GM19463 (cell line): Measurements from ENCODE around the gene LASP1NB.

Experiments
- ATAC-seq: cut with Tn5 transposase; IDR thresholded peaks from one replicate; pipeline ENCODE4 v1.9.1; 2021; ENCODE audit warnings: mild to moderate bottlenecking, moderate library complexity; ENCODE audit not compliant: unreplicated experiment

Gene LASP1NB

DNA sequence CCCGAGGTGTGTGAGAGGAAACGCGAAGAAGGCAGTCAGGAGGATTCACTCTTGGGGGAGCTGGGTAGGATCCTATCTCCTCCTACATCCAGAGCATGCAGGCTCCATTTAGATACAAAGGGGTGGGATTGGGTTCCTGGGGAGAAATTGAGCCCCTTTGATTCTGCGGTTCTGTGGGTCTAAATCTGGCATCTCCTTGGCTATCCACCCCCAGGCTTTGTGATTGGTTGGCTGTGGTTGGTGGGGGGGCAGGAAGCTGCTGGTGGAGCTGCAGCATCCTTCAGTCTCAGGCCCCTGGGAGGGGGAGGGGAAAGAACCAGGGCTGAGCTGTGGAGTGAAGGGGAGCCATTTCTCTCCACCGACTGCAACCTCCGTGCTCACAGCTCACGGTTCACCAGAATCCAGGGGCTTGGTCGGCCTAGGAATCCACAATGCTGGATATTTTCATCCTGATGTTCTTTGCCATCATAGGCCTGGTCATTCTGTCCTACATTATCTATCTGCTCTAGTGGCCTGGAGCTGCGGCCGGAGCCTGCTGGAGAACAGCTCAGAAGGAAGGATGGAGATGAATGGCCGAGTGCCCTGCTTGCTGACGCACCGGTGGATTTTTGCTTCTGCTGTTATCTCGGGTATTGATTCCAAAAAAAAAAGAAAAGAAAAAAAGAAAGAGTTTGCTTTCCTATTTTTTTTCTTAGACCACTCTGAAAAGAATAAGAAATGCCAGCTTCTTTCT, at the start of gene LASP1NB:
LASP1NB (plus strand) TSS at position 352 of the 733 bp plus-strand sequence.
- ATAC-seq, result no peak

DNA sequence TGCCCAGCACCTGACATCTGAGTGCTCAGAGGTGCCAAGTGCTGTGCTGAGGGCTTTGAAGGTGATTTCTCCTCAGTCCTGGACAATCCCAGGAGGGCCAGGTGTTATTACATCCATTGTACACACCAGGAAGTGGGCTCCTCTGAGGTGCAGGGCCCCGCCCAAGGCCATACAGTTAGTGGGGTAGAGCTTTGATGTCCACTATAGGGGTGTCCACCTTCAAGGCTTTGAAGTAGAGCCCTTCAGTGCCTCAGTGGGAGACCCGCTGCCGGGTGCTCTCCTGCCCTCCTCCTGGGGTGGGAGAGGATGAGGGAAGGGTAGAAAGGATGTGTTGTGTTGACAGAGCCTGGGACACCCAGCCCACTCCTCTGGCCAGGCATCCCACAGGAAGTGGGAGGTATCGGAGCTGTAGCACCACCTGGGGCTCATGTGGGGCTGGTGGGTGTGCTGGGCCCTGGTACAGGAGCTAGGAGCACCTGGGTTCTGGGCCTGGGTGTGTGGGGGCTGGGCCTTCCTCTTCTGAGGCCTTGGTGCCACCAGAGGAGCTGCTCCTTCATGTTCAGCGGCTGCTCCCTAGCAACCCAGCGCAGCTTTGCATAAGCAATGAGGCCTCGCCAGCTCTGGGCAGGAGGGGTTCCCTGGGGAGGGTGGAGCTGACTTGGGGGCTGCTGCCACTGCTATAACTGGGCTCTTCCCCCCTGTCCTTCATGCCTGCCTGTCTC, 48.1 kb upstream of the LASP1NB start:
- no peak for ATAC-seq

DNA sequence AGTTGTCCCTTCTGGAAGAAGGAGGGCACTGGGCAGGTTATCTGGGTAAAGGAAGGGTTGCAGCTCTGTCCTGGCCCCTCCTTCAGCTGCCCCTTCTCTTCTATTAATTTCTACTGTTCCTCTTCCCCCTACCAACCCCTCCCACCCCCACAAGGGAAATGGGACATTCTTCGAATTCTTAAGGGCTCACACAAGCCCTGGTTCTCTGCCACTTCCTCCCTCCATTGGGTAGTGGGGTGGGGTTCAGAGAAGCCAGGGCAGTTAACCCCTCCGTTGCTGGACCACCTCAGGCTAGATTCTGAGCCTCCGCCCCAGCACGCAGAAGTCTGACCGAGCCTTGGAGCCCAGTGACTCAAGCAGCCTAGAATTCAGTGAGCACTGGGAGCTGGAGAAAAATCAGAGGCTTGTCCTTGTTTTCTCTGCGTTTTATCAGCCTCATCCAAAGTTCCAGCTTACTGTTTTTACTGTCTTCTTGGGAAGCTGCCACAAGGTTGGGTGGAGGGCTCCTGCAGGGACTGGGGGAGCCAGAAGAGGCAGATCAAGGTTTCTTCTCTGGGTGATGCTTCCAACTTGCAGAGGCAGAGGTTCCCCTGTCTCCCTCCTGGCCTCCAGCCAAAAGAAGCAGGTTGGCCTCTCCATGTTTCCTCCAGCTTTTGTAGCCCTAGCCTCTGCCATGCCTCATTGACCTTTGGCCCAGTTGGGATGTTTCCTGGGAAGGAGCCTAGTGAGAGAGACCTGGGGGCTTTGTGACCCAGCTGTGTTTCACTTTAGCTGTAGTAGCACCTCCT, 45.3 kb upstream of the LASP1NB start:
- no peak for ATAC-seq

DNA sequence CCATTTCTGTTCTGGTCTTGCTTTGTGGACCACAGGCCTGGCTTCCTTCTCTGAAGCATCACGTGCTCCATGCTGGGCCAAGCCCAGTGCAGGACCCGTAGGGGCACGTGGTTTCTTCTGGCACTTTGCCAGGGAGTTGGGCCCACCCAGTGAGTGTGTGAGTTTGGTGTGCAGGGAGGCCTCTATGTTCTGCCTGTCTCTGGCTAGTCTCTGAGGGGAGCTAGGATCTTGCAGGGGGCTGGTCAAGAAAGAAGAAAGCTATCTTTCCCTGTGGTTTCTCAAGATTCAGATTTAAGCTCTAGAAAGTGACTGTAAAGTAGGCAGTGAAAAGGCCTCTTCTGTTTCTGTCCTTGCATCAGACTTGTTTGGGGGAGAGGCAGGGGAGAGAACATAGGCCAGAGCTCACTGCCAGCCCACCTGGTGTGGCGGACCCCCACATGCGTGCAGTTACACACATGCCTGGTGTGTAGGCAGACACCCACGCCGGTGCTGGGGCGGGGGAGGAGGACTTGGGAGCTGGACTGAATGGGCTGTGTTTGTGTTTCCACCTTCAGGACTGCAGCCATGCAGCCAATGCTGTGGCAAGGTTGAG, 43.7 kb upstream of the LASP1NB start:
- no peak for ATAC-seq

DNA sequence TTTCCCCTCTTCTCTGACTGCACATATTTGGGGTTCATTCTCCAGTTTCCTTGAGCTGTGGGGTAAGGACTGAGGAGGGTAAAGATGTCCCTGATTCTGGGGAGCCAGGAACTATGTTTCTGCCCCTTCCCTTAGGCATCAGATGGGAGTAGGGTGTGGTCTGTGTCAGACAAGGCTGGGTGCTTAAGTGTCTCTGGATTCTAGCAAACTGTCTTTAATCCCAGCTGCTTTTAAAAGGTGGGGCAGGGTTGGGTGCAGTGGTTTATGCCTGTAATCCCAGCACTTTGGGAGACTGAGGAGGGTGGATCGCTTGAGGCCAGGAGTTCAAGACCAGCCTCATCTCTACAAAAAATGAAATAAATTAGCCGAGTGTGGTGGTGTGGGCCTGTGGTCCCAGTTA, 42.5 kb upstream of the LASP1NB start:
- no peak for ATAC-seq

DNA sequence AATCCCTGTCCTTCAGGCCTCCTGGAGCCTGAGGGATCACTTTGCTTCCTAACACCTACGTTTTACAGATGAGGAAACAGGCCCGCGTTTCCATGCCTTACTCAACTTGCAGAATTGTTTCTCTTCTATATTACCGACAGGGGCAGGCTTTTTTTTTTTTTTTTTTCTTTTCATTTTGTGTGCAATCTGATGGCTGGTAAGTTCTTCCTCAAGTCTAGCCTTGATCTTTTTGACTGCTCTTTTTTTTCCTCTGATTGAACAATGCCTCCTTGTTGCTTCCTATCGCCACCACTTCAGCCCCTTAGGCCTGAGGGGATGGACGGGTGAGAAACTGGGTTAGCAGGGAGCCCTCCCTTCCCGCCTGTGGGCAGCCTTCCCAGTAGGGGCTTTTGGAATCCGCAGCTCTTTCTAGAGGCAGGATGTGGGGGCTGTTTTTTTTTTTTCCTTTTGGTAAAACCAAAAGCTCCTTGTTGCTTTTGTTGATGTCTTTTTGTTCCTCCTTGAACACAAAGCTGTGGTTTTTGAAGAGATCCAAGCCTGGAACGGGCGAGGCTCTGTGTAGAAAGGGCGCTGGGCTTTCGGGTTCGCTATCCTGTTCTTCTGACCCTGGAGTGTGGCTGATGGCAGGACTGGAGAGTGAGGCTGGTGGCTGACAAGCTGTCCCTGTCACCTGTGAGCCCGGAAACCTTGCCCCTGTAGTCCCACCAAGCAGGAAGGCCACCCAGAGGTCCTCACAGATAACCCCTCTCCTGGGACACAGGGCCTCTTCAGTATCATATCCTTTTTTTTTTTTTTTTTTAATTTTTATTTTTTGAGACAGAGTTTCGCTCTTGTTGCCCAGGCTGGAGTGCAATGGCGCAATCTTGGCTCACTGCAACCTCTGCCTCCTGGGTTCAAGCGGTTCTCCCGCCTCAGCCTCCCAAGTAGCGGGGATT, 41.6 kb upstream of the LASP1NB start:
- no peak for ATAC-seq

DNA sequence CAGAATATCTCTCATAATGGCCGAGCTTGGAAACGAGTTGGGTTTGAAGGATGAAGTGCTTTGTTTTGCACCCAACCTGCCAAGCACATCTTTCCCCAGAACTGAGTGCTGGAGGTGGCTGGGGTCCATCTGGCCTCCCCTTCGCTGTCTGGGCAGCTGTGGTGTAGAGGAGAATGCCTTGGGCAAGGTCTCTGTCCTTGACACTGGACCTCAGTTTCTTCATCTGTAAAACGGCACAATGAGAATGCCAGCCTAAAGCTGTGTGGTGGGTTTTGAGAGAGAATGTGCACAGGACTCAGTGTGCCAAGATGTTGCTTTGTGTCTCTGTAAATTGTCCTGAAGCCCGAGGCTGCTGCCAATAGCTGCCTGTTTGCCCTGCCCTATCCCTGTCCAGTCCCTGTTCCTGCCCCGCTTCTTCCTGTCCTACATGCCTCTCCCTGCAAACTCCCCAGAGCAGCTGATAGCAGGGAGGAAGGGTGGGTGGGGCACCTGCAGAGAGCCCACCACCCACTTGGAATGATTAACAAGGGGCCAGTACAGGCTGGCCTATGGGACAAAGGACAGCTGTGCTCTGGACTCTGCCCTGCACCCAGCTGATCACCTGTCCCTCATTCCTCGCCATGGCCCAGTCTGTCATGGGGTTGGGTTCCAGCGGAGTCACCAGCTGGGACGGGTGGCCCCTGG, 40.2 kb upstream of the LASP1NB start:
- ATAC-seq, result no peak

DNA sequence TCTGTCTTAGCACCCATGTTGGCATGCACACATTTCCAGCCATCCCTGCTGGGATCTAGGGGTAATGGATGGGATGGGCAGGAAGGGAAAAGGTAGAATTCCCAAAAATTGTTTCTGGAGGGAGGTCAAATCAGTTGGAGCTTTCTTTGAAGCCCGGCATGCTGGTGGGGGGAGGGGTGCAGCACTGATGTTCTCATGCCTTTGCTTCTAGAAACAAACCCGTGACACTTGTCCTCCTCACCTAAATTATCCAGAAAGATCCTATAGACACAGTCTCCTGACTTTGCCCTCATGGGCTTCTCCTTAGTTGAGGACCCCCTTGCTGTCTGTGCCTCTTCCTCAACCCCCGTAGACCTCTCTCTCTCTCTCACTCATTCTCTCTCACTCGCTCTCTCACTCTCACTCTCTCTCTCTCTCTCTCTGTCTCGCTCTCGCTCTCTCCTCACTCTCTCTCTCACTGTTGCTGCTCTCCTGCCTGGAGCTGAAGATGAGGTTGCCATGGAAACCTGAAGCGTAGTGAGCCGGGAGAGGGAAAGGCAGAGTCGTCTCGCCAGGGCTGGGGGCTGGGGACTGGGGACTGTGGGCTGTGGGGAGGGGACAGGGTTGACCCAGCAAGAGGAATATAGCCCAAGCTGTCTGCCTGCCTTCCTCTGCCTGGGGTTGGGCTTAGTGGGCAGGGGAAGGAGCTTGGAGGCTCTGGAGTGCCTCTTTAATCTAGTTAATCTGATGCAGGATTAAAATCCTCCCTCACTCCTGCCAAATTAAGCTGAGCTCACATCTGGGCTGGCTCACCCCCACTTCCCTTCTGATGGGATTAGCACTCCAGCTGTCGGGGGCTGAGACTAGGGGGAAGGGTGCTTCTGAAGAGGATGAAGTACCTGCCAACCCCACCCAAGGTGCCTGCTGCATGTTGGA, 39.4 kb upstream of the LASP1NB start:
- no peak for ATAC-seq

DNA sequence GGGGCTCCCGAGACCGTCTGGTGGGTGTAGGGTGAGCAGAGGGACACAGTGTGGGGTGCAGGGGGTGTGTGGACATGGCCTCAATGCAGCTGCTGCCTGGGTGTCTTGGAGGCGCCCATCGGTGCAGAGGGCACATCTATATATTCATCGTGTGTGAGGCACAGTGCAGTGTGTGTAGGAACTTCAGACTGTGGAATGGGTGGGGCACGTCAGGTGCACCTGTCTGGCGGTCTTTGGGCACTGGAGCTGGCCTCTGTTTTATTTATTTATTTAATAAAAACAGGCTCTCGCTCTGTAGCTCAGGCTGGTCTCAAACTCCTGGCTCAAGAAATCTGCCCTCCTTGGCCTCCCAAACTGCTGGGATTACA, 38.8 kb upstream of the LASP1NB start:
- no peak for ATAC-seq

DNA sequence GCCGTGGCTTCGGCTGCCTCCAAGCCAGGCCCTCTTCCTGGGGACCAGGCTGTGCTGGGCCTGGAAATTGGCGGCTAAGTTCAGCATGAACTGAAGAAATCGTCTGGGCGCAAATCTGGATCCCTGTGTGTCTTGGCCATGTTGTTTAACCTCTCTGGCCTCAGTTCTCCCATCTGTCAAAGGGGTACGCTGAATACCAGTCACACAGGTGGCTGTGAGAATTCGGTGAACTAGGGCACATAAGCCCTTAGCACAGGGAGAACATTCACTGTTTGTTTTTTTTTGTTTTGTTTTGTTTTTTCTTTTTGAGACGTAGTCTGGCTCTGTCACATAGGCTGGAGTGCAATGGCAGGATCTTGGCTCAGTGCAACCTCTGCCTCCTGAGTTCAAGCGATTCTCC, 36.6 kb upstream of the LASP1NB start:
- ATAC-seq, result no peak

DNA sequence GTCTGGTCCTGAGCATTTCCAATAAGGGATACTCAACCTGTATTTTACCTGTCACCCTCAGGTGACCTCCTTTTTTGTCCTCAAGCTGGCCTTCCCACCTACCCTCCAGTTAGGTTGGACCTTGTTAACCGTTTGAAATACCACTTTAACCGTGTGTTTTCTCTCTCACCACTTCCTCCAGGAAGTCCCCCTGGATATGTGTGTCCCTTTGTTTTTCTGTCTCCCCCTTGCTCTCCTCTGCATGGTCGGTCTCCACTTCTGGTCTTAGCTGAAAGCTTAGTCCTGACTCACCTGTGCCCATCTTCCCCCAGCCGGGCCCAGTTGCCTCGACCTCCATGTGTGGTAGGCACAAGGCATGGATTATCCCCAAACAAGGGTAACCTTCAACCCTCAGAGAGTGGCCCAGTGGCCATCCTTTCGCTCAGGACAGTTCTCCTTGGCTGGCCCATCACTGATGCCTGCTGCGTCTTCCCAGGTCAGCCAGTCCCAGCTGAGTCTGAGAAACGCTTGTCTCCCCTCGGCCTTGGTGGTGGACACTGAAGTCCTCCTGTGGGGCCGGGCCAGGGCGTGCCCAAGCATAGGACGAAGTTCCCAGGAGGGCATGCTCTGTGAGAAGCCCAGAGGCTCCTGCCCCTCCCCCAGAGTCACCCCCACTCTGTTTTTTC, 35.5 kb upstream of the LASP1NB start:
- no peak for ATAC-seq

DNA sequence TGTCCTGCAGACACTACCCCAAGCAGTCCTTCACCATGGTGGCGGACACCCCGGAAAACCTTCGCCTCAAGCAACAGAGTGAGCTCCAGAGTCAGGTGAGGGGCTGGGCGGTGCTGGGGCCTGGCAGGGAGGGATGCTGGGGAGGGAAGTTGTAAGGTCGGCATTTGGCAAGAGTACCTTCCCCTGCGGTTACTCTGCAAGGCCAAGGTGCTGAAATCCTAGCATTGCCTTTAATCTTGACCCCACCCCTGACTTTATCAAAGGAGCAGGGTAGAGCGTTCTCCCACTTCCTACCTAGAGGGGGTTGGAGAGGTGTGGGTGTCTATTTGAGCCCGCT, 35.0 kb upstream of the LASP1NB start:
- ATAC-seq, result no peak

DNA sequence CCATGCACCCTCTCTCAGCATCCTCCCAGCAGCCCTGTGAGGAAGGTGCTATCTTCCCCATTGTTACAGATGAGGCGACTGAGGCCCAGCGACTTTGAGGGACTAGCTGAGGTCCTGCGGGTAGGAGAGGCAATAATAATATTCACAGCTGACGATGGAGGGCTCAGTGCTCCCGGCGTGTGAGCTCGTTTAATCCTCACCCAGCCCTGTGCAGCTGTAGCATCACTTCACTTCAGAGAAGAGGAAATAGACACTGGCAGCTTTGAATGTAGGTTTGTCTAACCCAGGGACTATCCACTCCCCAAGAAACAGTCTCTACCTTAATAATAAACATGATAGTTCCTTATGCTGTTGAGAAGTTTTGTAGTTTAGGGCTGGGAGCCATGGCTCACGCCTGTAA, 34.0 kb upstream of the LASP1NB start:
- no peak for ATAC-seq

DNA sequence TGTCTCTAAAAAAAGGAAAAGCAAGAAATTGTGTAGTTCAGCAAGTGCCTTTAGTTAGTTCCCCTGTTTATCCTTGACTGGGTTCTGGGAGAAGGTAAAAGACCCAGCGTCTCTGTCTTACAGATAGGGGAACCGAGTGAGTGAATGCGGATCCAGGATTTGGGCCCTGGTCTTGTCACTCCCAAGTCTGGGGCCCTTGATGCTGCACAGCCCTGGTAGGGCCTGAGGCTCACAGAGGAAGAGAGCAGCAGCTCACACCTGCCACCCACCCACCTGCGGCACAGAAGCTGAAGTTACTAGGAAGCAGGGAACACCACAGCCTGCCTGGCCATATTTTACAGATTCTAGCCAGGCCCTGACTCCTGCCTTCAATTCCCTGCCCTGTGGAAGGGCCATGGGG, 33.3 kb upstream of the LASP1NB start:
- no peak for ATAC-seq

DNA sequence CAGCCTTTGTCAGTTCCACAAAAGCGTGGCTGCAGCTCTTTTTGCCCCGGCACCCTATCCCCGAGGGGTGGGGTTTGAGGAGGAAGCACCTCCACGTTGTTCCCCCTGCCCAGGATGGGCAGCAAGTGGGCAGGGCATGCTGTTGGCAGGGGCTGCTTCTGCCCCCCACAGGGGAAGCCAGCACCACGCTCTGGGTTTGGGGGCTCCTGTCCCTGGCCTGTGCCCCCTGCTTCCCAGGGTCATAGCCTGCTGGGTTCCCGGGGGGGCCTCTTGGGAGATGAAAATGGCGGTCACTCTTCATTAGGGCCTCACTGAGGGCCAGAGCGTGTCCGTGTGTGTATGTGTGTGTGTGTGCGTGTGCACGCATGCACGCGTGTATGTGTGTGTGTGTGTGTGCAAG, 32.8 kb upstream of the LASP1NB start:
- ATAC-seq, result no peak

DNA sequence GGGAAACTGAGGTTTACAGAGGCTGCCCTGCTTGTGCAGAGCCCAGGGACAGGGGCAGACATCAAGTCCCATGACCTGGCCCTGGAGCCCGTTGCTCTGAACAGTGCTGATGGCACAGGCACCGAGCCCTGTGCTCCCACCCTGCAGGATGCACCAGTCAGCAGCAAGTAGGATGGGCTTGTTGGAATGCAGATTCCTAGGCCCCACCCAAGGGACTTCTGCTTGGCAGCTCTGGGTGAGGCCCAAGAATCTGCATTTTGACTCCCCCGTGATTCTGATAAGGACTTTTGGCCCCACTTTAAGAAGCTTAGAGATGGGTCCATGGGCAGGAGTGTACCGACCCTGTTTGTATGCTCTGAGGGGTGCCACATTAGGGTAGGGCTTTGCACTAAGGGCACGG, 32.3 kb upstream of the LASP1NB start:
- no peak for ATAC-seq

DNA sequence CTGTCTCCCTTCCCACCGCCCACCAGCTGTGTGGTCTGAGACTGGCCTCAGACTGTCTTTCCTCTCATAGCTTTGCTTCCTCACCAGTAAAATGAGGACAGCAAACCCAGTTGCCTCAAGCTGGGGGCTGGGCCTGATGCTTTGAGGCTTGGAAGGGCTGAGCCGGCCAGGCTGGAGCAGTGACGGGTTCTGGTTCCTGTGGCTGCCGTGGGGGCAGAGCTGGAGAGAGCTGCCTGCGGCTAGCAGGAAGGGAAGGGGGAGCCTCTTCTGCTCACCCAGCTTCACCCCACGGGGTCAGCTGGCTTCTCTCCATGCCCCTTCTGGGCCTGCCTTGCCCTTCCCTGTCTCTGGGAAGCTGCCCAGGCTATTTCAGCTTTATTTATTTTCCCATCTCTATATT, 31.8 kb upstream of the LASP1NB start:
- no peak for ATAC-seq

DNA sequence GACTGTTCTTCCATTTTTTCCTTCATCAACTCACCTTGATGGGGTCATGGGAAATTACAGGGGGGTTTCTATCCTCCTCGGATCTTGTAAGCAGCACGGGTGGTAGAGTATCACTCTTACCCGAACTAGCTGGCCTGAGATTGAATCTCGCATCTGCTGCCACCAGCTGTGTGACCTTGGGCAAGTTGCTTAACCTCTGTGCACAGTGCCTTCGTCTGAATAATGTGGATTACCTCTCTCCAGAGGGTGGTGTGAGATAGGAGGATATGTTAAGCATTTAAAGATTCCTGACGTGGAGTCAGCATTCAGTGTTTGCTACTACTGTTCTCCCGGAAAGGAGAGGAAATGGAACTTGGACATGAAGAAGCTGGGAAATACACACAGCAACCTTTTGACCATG, 31.1 kb upstream of the LASP1NB start:
- no peak for ATAC-seq
